ENCODE measurements around the gene BICDL1. TPM values are rescaled to one million over a fixed set of nuclear protein-coding genes. Genes with fewer than 3 reads are reported as not detected.

The BICDL1 gene
- total and polyA plus RNA-seq, 10 of the 15 experiments (the other 5 are each of a cell fraction or from before 2014, with no cell fraction given) = 0.72 to 12.3 (median 4.2) TPM

DNA sequence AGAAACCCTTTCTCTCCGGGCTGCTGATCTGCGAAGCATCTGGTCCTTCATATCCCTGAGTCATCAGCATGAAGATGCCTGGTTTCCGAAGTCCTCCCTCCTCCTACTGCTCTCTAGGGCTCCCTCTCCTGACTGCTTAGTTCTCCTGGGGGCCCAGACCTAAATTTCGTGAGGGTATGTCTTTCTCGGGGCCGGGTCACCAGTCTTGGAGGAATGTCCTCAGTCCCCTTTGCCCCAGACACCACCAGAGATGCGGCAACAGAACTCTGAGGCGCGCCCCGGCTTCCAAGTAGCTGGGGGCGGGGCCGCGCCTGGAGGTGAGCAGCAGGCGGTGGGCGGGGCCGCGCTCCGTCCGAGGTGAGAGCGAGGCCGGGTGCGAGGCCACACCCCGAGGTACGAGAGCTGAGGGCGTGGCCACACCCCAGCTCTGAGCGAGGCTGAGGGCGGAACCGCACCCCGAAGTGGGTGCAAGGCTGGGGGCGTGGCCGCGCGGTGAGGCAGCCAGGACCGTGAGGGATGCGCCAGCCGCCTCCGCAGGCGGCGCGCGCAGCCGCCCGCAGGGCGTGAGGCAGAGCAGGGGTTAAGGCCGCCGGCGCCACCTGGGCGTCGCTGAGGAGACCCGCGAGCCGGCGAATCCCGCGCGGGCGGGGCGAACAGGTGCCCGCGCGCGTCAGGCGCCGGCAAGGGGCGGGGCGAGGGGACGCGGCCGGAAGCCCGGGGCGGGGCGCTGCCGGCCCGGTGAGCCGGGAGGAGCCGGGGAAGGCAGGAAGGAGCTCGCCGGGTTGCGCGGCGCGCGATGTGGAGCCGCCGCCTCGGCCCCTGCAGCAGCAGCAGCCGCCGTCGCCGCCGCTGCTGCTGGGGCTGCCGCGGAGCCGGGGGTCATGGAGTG is at the start of gene BICDL1 (continued):
- TF ChIP-seq, protein P1, sequence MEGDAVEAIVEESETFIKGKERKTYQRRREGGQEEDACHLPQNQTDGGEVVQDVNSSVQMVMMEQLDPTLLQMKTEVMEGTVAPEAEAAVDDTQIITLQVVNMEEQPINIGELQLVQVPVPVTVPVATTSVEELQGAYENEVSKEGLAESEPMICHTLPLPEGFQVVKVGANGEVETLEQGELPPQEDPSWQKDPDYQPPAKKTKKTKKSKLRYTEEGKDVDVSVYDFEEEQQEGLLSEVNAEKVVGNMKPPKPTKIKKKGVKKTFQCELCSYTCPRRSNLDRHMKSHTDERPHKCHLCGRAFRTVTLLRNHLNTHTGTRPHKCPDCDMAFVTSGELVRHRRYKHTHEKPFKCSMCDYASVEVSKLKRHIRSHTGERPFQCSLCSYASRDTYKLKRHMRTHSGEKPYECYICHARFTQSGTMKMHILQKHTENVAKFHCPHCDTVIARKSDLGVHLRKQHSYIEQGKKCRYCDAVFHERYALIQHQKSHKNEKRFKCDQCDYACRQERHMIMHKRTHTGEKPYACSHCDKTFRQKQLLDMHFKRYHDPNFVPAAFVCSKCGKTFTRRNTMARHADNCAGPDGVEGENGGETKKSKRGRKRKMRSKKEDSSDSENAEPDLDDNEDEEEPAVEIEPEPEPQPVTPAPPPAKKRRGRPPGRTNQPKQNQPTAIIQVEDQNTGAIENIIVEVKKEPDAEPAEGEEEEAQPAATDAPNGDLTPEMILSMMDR (IDR thresholded peaks at IDR 0.05 in 2 of 3, conservative IDR thresholded peaks at IDR 0.05 in 1 of 3; ENCODE audit: control insufficient read depth in 2 of 3, extremely low read depth in 1 of 3, insufficient read depth in 1 of 3, low read depth in 3 of 3, low read length in 3 of 3) = peak in 2 of 3 experiments; percentile 17; a peak in 2 of 6 replicates
- TF ChIP-seq KLF5 (IDR thresholded peaks at IDR 0.05; ENCODE audit: partially characterized antibody) (no peak), SUZ12 (IDR thresholded peaks at IDR 0.05; ENCODE audit: unreplicated experiment) (no peak), IRF4 (IDR thresholded peaks at IDR 0.05; ENCODE audit: low read depth, low read length) (no peak), SMARCA5 (IDR thresholded peaks at IDR 0.05) (0 out of 2 replicates have a peak, but pooled peaks have one; percentile 12), EED (IDR thresholded peaks at IDR 0.05; ENCODE audit: low read depth) (no peak), ASH2L (IDR thresholded peaks at IDR 0.05; ENCODE audit: borderline replicate concordance, low read depth) (no peak), ETV6 (conservative IDR thresholded peaks at IDR 0.05 in 1 of 2, IDR thresholded peaks at IDR 0.05 in 1 of 2; ENCODE audit: borderline replicate concordance in 1 of 2, low read depth in 1 of 2) (no peak), PML (IDR thresholded peaks at IDR 0.05; ENCODE audit: low read length) (no peak), PAX5 (IDR thresholded peaks at IDR 0.05; ENCODE audit: borderline replicate concordance, low read depth, low read length) (no peak), NFYA (IDR thresholded peaks at IDR 0.05; ENCODE audit: borderline replicate concordance, low read depth, low read length) (no peak)
